ENCODE data around the gene CLDND2.

- TF ChIP-seq TCF7L2 (IDR thresholded peaks at IDR 0.05; ENCODE audit: borderline replicate concordance, low read depth, low read length) (no peak), ZNF146 (tag by site-specific recombination; IDR thresholded peaks at IDR 0.05) (no peak), ZBTB1 (tag by site-specific recombination; IDR thresholded peaks at IDR 0.05) (no peak), IKZF3 (tag by site-specific recombination; IDR thresholded peaks at IDR 0.05) (no peak), ZNF707 (tag by site-specific recombination; IDR thresholded peaks at IDR 0.05) (no peak), ZBTB8A (tag by site-specific recombination; IDR thresholded peaks at IDR 0.05) (no peak), ZBTB20 (tag by site-specific recombination; IDR thresholded peaks at IDR 0.05) (no peak), ZBTB44 (tag by site-specific recombination; IDR thresholded peaks at IDR 0.05) (no peak), ZNF747 (tag by site-specific recombination; IDR thresholded peaks at IDR 0.05) (no peak), ZNF121 (tag by site-specific recombination; IDR thresholded peaks at IDR 0.05) (no peak)
- TF ChIP-seq, protein P1, sequence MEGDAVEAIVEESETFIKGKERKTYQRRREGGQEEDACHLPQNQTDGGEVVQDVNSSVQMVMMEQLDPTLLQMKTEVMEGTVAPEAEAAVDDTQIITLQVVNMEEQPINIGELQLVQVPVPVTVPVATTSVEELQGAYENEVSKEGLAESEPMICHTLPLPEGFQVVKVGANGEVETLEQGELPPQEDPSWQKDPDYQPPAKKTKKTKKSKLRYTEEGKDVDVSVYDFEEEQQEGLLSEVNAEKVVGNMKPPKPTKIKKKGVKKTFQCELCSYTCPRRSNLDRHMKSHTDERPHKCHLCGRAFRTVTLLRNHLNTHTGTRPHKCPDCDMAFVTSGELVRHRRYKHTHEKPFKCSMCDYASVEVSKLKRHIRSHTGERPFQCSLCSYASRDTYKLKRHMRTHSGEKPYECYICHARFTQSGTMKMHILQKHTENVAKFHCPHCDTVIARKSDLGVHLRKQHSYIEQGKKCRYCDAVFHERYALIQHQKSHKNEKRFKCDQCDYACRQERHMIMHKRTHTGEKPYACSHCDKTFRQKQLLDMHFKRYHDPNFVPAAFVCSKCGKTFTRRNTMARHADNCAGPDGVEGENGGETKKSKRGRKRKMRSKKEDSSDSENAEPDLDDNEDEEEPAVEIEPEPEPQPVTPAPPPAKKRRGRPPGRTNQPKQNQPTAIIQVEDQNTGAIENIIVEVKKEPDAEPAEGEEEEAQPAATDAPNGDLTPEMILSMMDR (tag by site-specific recombination; IDR thresholded peaks at IDR 0.05) = no peak
These were observed 12.5 kb downstream of the CLDND2 start for GRCh38 chr19:51356159-51356801.
